GM19468 (cell line): ENCODE results near the gene PELI3.

Experiments used
- ATAC-seq: cut with Tn5 transposase; IDR thresholded peaks from one replicate; pipeline ENCODE4 v1.9.1; 2021; ENCODE audit warnings: mild to moderate bottlenecking, moderate library complexity, moderate number of reproducible peaks; ENCODE audit not compliant: unreplicated experiment; ENCODE audit errors: extremely low read depth

The PELI3 gene

GRCh38 chr11:66473608-66474515, 7.2 kb downstream of the PELI3 start:
- no peak for ATAC-seq

DNA sequence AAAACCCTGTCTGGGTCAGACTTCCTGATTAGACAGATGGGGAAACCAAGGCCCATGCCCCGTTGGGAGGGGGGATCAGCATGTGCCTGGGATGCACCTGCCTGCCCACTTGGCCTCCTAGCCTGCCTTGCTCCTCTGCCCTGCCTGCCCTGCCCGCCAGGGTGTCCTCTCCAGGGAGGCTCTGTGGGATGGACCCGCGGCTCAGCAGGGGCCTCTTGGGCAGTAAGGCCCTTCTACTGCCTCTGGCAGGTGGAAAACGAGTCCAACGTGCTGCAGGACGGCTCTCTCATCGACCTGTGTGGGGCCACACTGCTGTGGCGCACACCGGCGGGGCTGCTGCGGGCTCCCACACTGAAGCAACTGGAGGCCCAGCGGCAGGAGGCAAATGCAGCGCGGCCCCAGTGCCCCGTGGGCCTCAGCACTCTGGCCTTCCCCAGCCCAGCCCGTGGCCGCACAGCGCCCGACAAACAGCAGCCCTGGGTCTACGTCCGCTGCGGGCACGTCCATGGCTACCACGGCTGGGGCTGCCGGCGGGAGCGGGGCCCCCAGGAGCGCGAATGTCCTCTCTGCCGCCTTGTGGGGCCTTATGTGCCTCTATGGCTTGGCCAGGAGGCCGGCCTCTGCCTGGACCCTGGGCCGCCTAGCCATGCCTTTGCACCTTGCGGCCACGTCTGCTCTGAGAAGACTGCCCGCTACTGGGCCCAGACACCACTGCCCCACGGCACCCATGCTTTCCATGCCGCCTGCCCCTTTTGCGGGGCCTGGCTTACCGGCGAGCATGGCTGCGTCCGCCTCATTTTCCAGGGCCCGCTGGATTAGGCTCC, 8.9 kb downstream of the PELI3 start:
- ATAC-seq: no peak

GRCh38 chr11:66476173-66476840, 9.6 kb downstream of the PELI3 start:
- no peak for ATAC-seq

DNA sequence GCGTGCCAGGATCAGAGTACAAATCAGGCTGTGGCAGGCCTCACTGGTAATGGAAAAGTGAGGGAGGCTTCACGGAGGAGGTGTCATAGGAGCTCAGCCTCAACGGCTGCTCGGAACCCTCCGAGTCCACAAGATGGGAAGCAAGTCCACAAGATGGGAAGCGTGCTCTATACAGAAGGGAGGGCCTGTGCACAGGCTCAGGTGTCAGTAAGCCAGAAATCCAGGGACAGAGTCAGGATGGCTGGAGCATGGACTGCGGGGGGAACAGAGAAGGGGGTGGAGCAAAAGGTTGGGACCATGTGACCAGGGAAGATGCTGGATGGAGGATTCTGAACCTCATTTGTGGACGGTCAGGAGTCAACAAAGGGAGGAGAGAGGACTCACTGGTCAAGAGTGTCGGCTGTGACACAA, 10.1 kb downstream of the PELI3 start:
- ATAC-seq: no peak

- no peak for ATAC-seq
These were observed 10.8 kb downstream of the PELI3 start for GRCh38 chr11:66477263-66478201.

DNA sequence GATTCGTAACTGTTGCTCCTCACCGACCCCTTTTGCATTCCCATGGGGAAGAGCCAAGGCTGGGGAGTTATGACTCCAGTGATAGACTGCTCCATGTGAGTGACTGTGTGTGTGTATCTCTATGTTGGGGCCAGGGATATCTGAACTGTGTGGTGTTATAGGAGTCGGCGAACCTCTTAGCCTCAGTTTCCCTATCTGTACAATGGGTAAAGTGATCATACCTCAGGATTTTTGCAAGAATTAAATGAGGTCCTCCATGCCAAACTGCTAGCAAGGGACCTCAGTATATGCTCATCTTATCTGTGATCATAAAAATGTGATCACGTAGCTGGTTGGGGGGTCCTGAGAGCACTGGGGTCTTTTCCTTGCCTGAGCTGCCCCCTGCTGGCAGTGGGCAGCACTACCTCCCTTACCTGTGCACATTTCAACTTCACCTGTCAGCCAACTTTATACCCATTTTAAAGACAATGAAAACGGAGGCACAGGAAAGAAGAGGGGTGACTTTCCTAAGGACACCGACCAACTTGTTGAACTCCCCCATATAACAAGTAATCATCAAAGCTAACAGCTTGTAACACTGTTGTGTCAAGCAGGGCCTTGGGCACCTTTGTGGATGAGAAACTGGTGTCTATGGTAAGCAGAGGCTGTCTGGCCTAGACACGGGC, 12.2 kb downstream of the PELI3 start:
- no peak for ATAC-seq

- no peak for ATAC-seq
These were observed 12.8 kb downstream of the PELI3 start for GRCh38 chr11:66479394-66480116.

- peak; percentile 76 for ATAC-seq
These were observed 13.6 kb downstream of the PELI3 start, which contains the start of gene DPP3 for GRCh38 chr11:66480117-66480938. Gene DPP3 (plus strand): TSS chr11:66480434. CDS start chr11:66482201, 1,767 bp downstream.

- ATAC-seq: no peak
These were observed 18.2 kb downstream of the PELI3 start for GRCh38 chr11:66484806-66485380.

DNA sequence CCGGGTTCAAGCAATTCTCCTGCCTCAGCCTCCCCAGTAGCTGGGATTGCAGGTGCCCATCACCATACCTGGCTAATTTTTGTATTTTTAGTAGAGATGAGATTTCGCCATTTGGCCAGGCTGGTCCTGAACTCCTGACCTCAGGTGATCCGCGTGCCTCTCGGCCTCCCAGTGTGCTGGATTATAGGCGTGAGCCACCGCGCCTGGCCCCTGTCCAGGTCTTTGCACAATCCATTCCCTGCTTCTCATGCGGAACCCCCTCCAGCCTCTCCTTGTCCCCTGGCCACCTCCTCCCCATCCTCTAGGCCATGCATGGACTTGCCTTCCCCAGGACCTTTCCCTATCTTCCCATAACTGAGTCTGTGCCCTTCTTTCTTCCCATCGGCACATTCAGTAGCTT, 22.3 kb downstream of the PELI3 start:
- ATAC-seq: no peak

- no peak for ATAC-seq
These were observed 22.9 kb downstream of the PELI3 start for GRCh38 chr11:66489636-66490035.

- ATAC-seq: no peak
These were observed 24.7 kb downstream of the PELI3 start for GRCh38 chr11:66491315-66491935.

DNA sequence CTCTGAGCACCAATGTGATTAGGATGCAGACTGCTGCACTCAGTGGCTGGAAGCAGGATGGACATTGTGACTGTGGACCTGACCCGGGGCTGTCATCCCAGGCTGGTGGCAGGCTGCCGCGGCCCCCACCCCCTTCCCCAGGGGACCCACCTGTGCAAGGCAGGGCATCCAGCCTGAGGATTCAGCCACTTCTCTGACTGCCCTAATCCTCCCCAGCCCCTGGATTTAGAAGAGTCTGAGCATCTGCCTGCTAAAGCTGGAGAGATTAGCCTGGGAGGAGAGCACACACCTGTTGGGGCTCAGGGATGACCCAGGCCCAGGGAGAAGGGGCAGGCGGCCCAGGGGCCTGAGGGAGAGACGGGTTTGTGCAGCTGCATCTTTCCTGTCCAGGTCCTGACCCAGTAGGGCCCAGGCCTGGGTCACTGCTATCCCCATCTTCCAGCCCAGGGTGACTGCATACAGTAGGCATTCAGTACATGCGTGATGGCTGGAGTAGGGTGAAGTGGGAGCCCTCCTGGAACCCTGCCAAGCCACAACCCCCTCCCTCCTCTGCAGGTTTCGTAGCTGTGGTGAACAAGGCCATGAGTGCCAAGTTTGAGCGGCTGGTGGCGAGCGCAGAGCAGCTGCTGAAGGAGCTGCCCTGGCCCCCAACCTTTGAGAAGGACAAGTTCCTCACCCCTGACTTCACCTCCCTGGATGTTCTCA, 25.6 kb downstream of the PELI3 start:
- ATAC-seq: no peak

GRCh38 chr11:66493130-66493529, 26.4 kb downstream of the PELI3 start:
- ATAC-seq: no peak

DNA sequence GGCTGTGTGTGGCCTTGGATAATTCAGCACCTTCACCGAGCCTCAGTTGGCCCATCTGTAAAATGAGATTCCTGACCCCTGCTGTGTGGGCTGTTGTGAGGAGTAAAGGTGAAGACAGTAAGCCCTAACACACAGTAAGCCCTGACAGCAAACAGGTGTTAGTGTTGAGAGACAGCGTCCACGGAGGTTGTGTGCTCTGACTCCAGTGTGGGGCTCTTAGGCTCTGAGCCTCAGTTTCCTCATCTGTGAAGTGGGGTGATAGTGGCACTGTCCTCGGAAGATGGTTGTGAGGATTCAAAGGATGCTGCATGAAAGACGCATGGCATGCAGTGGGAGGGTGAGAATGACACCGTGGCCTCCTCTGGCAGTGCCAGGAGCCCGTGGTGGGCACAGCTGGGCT, 27.8 kb downstream of the PELI3 start:
- no peak for ATAC-seq

GRCh38 chr11:66494935-66495334, 28.2 kb downstream of the PELI3 start:
- no peak for ATAC-seq
